Thyroid gland (tissue), 4 donors: ENCODE data around the gene PPP4R2.

Source experiments
- POLR2A ChIP-seq, 2 donors: fragments of 450-650 bp; IDR thresholded peaks; one replicate each; pipeline ENCODE4 v1.6.1; 2017; ENCODE audit warnings: antibody characterized with exemption in 2 of 2, mild to moderate bottlenecking in 2 of 2, moderate library complexity in 1 of 2
- TF ChIP-seq, protein P1 (sequence below), 6 experiments: fragments of 200-600 bp in 3 of 6; fragments of 450-650 bp in 3 of 6; sonication (generic) in 3 of 6; IDR thresholded peaks; one replicate each; pipeline ENCODE4 v1.5.1; 2016 to 2019; ENCODE audit warnings: antibody characterized with exemption in 6 of 6, mild to moderate bottlenecking in 2 of 6, inconsistent platforms in 1 of 6, moderate library complexity in 1 of 6

DNA sequence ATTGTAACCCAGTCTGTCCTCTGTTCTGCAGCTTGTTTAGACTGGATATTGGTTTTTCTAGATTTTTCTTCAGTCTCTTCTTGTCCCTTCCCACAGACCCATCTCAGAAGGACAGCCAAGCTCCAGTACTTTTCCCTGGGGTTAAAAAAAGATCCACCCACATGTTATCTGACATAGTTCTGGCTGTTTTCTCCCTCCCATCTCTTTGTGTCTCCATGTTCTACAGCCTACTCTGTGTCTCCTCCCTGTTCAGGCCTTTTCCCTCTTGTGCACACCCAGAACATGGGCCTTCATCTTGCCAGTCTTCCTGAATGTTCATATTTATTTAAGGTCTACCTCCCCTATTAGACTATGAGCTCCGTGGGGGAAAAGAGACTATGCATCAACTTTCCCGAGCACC lies 5.1 kb upstream of the PPP4R2 start:
- TF ChIP-seq, protein P1, sequence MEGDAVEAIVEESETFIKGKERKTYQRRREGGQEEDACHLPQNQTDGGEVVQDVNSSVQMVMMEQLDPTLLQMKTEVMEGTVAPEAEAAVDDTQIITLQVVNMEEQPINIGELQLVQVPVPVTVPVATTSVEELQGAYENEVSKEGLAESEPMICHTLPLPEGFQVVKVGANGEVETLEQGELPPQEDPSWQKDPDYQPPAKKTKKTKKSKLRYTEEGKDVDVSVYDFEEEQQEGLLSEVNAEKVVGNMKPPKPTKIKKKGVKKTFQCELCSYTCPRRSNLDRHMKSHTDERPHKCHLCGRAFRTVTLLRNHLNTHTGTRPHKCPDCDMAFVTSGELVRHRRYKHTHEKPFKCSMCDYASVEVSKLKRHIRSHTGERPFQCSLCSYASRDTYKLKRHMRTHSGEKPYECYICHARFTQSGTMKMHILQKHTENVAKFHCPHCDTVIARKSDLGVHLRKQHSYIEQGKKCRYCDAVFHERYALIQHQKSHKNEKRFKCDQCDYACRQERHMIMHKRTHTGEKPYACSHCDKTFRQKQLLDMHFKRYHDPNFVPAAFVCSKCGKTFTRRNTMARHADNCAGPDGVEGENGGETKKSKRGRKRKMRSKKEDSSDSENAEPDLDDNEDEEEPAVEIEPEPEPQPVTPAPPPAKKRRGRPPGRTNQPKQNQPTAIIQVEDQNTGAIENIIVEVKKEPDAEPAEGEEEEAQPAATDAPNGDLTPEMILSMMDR (IDR thresholded peaks at IDR 0.05) = no peak
- TF ChIP-seq POLR2A (IDR thresholded peaks at IDR 0.05) = no peak
